Endothelial cell of umbilical vein (primary cell): ENCODE data around the gene FGD6. TPM values are rescaled to one million over a fixed set of nuclear protein-coding genes. Genes with fewer than 3 reads are reported as not detected.

Experiments used
- BruUV-seq: library from RNA; stranded (reverse); fragments of 400-500 nt; replicated peaks from 2 replicates; lab custom pipeline; 2021; lab: Mats Ljungman, UMichigan
- CTCF ChIA-PET: fragments of 300-600, 350-600 bp; sonication (Branson Sonifier 250); formaldehyde crosslinking; loops from one replicate; lab custom pipeline; 2021; ENCODE audit warnings: antibody characterized with exemption, inconsistent platforms; lab: Charles Lee
- POLR2A ChIA-PET: fragments of 300-600, 350-600 bp; sonication (Branson Sonifier 250); formaldehyde crosslinking; loops from one replicate; lab custom pipeline; 2021; ENCODE audit warnings: antibody characterized with exemption, inconsistent platforms; lab: Charles Lee
- DNase-seq: peaks from one replicate; pipeline ENCODE4 v3.0.0-alpha.2; 2011; ENCODE audit warnings: low read depth, low spot score
- FAIRE-seq: peaks from 2 replicates; lab custom pipeline; 2011; peaks lifted over from hg19 to GRCh38; lab: Jason Lieb, UNC
- H2AFZ ChIP-seq: 2 replicates; pipeline ENCODE4 v1.6.0; 2012; ENCODE audit warnings: low read depth, low read length, control low read depth, inconsistent platforms
- H3K27ac ChIP-seq: 2 replicates; pipeline ENCODE4 v1.5.1; 2011; ENCODE audit warnings: low read depth, mild to moderate bottlenecking, control low read depth, low read length, moderate library complexity; ENCODE audit not compliant: insufficient read depth
- H3K27me3 ChIP-seq, 2 experiments: 2 replicates each; pipeline versions ENCODE4 v1.6.0 to v1.6.1; 2011; ENCODE audit warnings: low read length in 2 of 2, mixed read lengths in 1 of 2; ENCODE audit not compliant: control insufficient read depth in 2 of 2, insufficient read depth in 2 of 2
- H3K36me3 ChIP-seq, 2 experiments: 2 replicates in 1 of 2; 3 replicates in 1 of 2; pipeline ENCODE4 v1.5.1; 2011; ENCODE audit warnings: low read length in 2 of 2, mild to moderate bottlenecking in 1 of 2, moderate library complexity in 1 of 2; ENCODE audit not compliant: control insufficient read depth in 2 of 2, insufficient read depth in 2 of 2; ENCODE audit errors: extremely low read depth in 1 of 2
- H3K4me1 ChIP-seq: 3 replicates; pipeline ENCODE4 v1.5.1; 2011; ENCODE audit warnings: mild to moderate bottlenecking, low read length; ENCODE audit not compliant: control insufficient read depth, insufficient read depth; ENCODE audit errors: extremely low read depth
- H3K4me2 ChIP-seq: 2 replicates; pipeline ENCODE4 v1.6.1; 2011; ENCODE audit warnings: low read length, control low read depth, mixed read lengths; ENCODE audit not compliant: insufficient read depth
- H3K4me3 ChIP-seq, 3 experiments: fragments of 200-600 bp in 1 of 3; sonication (generic), shearing (Covaris generic) in 1 of 3; replicated peaks in 1 of 3; 2 replicates each; pipeline ENCODE4 v1.5.1; 2011 to 2016; ENCODE audit warnings: control low read depth in 3 of 3, low read length in 3 of 3, mild to moderate bottlenecking in 2 of 3, inconsistent platforms in 1 of 3, low read depth in 1 of 3, moderate library complexity in 1 of 3; ENCODE audit not compliant: insufficient read depth in 1 of 3
- H3K79me2 ChIP-seq: 2 replicates; pipeline ENCODE4 v1.6.0; 2012; ENCODE audit warnings: low read length, inconsistent platforms; ENCODE audit not compliant: control insufficient read depth, insufficient read depth
- H3K9ac ChIP-seq: replicated peaks from 2 replicates; pipeline ENCODE3; 2011; ENCODE audit warnings: low read length, control low read depth; ENCODE audit not compliant: insufficient read depth; ENCODE audit errors: extremely low read depth
- H3K9me1 ChIP-seq: replicated peaks from 3 replicates; pipeline ENCODE4 v1.6.0; 2011; ENCODE audit warnings: mild to moderate bottlenecking, low read length; ENCODE audit not compliant: control insufficient read depth, insufficient read depth; ENCODE audit errors: extremely low read depth
- H3K9me3 ChIP-seq: replicated peaks from 2 replicates; pipeline ENCODE4 v1.5.1; 2012; ENCODE audit warnings: low read length, inconsistent platforms; ENCODE audit not compliant: control insufficient read depth, insufficient read depth
- H4K20me1 ChIP-seq: replicated peaks from 2 replicates; pipeline ENCODE3; 2011; ENCODE audit warnings: mild to moderate bottlenecking, low read length; ENCODE audit not compliant: control insufficient read depth, insufficient read depth; ENCODE audit errors: extremely low read depth
- CTCF ChIP-seq, 2 donors: IDR thresholded peaks; 1 replicate in 1 of 2; 2 replicates in 1 of 2; pipeline ENCODE4 v1.5.1; 2011; ENCODE audit warnings: low read length in 2 of 2, mild to moderate bottlenecking in 2 of 2, moderate library complexity in 2 of 2, control low read depth in 1 of 2, inconsistent platforms in 1 of 2, low read depth in 1 of 2; ENCODE audit not compliant: insufficient read depth in 1 of 2; ENCODE audit errors: extremely low read depth in 1 of 2
- EZH2 ChIP-seq: IDR thresholded peaks from 2 replicates; pipeline ENCODE4 v1.6.1; 2012; ENCODE audit warnings: borderline replicate concordance, low read depth, mild to moderate bottlenecking, moderate library complexity, low read length, inconsistent platforms; ENCODE audit not compliant: severe bottlenecking
- FOS ChIP-seq: IDR thresholded peaks from 2 replicates; pipeline ENCODE4 v1.6.1; 2011; ENCODE audit warnings: mild to moderate bottlenecking, low read length, moderate library complexity, borderline replicate concordance; ENCODE audit not compliant: insufficient read depth
- GATA2 ChIP-seq: IDR thresholded peaks from 2 replicates; pipeline ENCODE4 v1.7.0; 2011; ENCODE audit warnings: low read depth, mild to moderate bottlenecking, moderate library complexity, mixed read lengths, low read length; ENCODE audit not compliant: insufficient read length, insufficient read depth
- JUN ChIP-seq: IDR thresholded peaks from 2 replicates; pipeline ENCODE4 v1.6.1; 2011; ENCODE audit warnings: borderline replicate concordance, low read depth; ENCODE audit not compliant: insufficient read length, insufficient read depth
- MAX ChIP-seq: IDR thresholded peaks from 2 replicates; pipeline ENCODE4 v1.6.1; 2011; ENCODE audit not compliant: insufficient read depth, insufficient read length
- MYC ChIP-seq: IDR thresholded peaks from one replicate; pipeline ENCODE4 v1.6.1; 2011; ENCODE audit warnings: mild to moderate bottlenecking, low read depth, low read length
- POLR2A ChIP-seq: IDR thresholded peaks from 2 replicates; pipeline ENCODE4 v1.6.1; 2012; ENCODE audit warnings: low read depth, mild to moderate bottlenecking, control low read depth, low read length
- POLR2AphosphoS5 ChIP-seq: IDR thresholded peaks from 2 replicates; pipeline ENCODE4 v1.6.1; 2012; ENCODE audit warnings: low read depth, mild to moderate bottlenecking, control low read depth, low read length, moderate library complexity; ENCODE audit not compliant: insufficient read depth
- dilution Hi-C: fragments of 300-500 bp; cut with MboI; formaldehyde crosslinking; loops from one replicate; pipeline ENCODE4 v1.15.0; 2019; ENCODE audit warnings: low sequenced_read_pairs; ENCODE audit not compliant: extremely low pct_ligation_motif_present
- intact Hi-C: fragments of 100-400 bp; cut with micrococcal nuclease; formaldehyde crosslinking; loops from one replicate; pipeline ENCODE4 v1.10.0; 2022
- polyA plus RNA-seq, 4 experiments: library from polyadenylated mRNA; depleted of rRNA in 3 of 4; stranded (reverse) in 3 of 4; unstranded in 1 of 4; fragments of >200 nt; gene quantifications; 2 replicates each; pipeline versions ENCODE4 v1.2.1 to v1.2.3, GENCODE V29; 2011 to 2012; ENCODE audit warnings: missing spikeins in 1 of 4
- total RNA-seq: library from RNA; stranded (reverse); gene quantifications from 2 replicates; pipeline ENCODE4 v1.2.3, GENCODE V29; 2021

FGD6 gene
- total and polyA plus RNA-seq, 2 donors (not counting 3 experiments of a cell fraction or from before 2014, with no cell fraction given): 5.9 to 14.0 TPM

- Histone ChIP-seq H3K9ac (no peak overlapping the region), H3K9me3 (no peaks in the 10 kb centered on the region), H3K9me1 (no peaks in the 10 kb centered on the region), H3K27ac (no peak overlapping the region), H3K79me2 (no peaks in the 10 kb centered on the region), H3K27me3 (no peaks in the 10 kb centered on the region), H3K4me1 (no peaks in the 10 kb centered on the region), H2AFZ (no peak overlapping the region), H3K4me2 (no peak overlapping the region), H4K20me1 (no peaks in the 10 kb centered on the region), H3K36me3 (peaks cover 3 to 5% of the 10 kb centered on the region in 2 experiments), H3K4me3 (no peak overlapping the region)
- ChIA-PET CTCF (no interaction called here), POLR2A (no interaction called here)
- intact Hi-C loops (no loop called here), dilution Hi-C loops (no loop called here)
- FAIRE-seq (no peak), DNase-seq (no peak)
- BruUV-seq: no TSS peak
- TF ChIP-seq POLR2A: no peak
- TF ChIP-seq JUN: no peak
- no peak for TF ChIP-seq FOS
- no peak for TF ChIP-seq MYC
- no peak for TF ChIP-seq EZH2
- TF ChIP-seq GATA2: no peak
- no peak for TF ChIP-seq POLR2AphosphoS5
- TF ChIP-seq CTCF (IDR thresholded peaks at IDR 0.05; ENCODE audit: extremely low read depth in 1 of 2, insufficient read depth in 1 of 2, low read depth in 1 of 2, low read length in 2 of 2): no peak
- no peak for TF ChIP-seq MAX
Measured at GRCh38 chr12:95051241-95051640, 166.0 kb downstream of the FGD6 start.
